ENCODE measurements around the gene CRYGD. TPM values are rescaled to one million over a fixed set of nuclear protein-coding genes. Genes with fewer than 3 reads are reported as not detected.
A peak's percentile ranks its signal among the peaks of the same experiment; 100 is the strongest.

The CRYGD gene
- total and polyA plus RNA-seq, 2 donors (not counting 1 experiment from before 2014, with no cell fraction given), result not detected

GRCh38 chr2:208098267-208098666 lies 26.1 kb downstream of the CRYGD start:
- H4K20me1 ChIP-seq (ENCODE audit: control insufficient read depth, extremely low read depth, insufficient read depth, low read length), result no peaks in the 10 kb centered on the region
- H3K79me2 ChIP-seq (ENCODE audit: control insufficient read depth, insufficient read depth, low read length), result no peaks in the 10 kb centered on the region
- no peak overlapping the region for H3K27ac ChIP-seq (ENCODE audit: insufficient read depth, low read length)
- no peak overlapping the region for H3K9ac ChIP-seq (ENCODE audit: insufficient read depth, low read length)
- no peak overlapping the region for H3K4me2 ChIP-seq (ENCODE audit: extremely low read depth, insufficient read depth, low read length)
- no peaks in the 10 kb centered on the region for H3K9me3 ChIP-seq (ENCODE audit: control insufficient read depth, insufficient read depth, low read depth, low read length)
- no peak overlapping the region for H2AFZ ChIP-seq (ENCODE audit: low read length)
- H3K36me3 ChIP-seq (ENCODE audit: control insufficient read depth, insufficient read depth, low read length), result no peaks in the 10 kb centered on the region
- no peak overlapping the region for H3K4me3 ChIP-seq (replicated peaks in 1 of 4; ENCODE audit: control extremely low read depth in 1 of 4, insufficient read depth in 1 of 4, low read depth in 3 of 4, low read length in 4 of 4)
- no peaks in the 10 kb centered on the region for H3K27me3 ChIP-seq (ENCODE audit: control insufficient read depth, insufficient read depth, low read length)
- DNase-seq (ENCODE audit: low read depth in 2 of 2), result no peak
- TF ChIP-seq EZH2 (IDR thresholded peaks at IDR 0.05; ENCODE audit: low read length, missing control alignments), result no peak
- TF ChIP-seq CTCF (conservative IDR thresholded peaks at IDR 0.05 in 1 of 2, IDR thresholded peaks at IDR 0.05 in 1 of 2; ENCODE audit: low read depth in 1 of 2, low read length in 2 of 2), result no peak
- no peaks in the 10 kb centered on the region for H3K4me1 ChIP-seq (ENCODE audit: control insufficient read depth, extremely low read depth, insufficient read depth, low read length)

GRCh38 chr2:208097801-208098200 lies 26.5 kb downstream of the CRYGD start:
- H3K79me2 ChIP-seq (ENCODE audit: control insufficient read depth, insufficient read depth, low read length), result no peaks in the 10 kb centered on the region
- H3K36me3 ChIP-seq (ENCODE audit: control insufficient read depth, insufficient read depth, low read length), result no peaks in the 10 kb centered on the region
- peak in 1 of 2 donors; percentile 50 for DNase-seq (ENCODE audit: low read depth in 2 of 2)
- no peak overlapping the region for H2AFZ ChIP-seq (ENCODE audit: low read length)
- H4K20me1 ChIP-seq (ENCODE audit: control insufficient read depth, extremely low read depth, insufficient read depth, low read length), result no peaks in the 10 kb centered on the region
- H3K4me3 ChIP-seq (replicated peaks in 1 of 4; ENCODE audit: control extremely low read depth in 1 of 4, insufficient read depth in 1 of 4, low read depth in 3 of 4, low read length in 4 of 4), result no peak overlapping the region
- H3K27ac ChIP-seq (ENCODE audit: insufficient read depth, low read length), result no peak overlapping the region
- no peaks in the 10 kb centered on the region for H3K4me1 ChIP-seq (ENCODE audit: control insufficient read depth, extremely low read depth, insufficient read depth, low read length)
- no peak overlapping the region for H3K9ac ChIP-seq (ENCODE audit: insufficient read depth, low read length)
- TF ChIP-seq CTCF (conservative IDR thresholded peaks at IDR 0.05 in 1 of 2, IDR thresholded peaks at IDR 0.05 in 1 of 2; ENCODE audit: low read depth in 1 of 2, low read length in 2 of 2) (no peak), EZH2 (IDR thresholded peaks at IDR 0.05; ENCODE audit: low read length, missing control alignments) (no peak)
- H3K27me3 ChIP-seq (ENCODE audit: control insufficient read depth, insufficient read depth, low read length), result no peaks in the 10 kb centered on the region
- no peaks in the 10 kb centered on the region for H3K9me3 ChIP-seq (ENCODE audit: control insufficient read depth, insufficient read depth, low read depth, low read length)
- no peak overlapping the region for H3K4me2 ChIP-seq (ENCODE audit: extremely low read depth, insufficient read depth, low read length)

- H3K27me3 ChIP-seq (ENCODE audit: control insufficient read depth, insufficient read depth, low read length), result no peaks in the 10 kb centered on the region
- DNase-seq (ENCODE audit: low read depth in 2 of 2), result peak in 1 of 2 donors; percentile 2
- no peaks in the 10 kb centered on the region for H3K4me1 ChIP-seq (ENCODE audit: control insufficient read depth, extremely low read depth, insufficient read depth, low read length)
- no peak overlapping the region for H2AFZ ChIP-seq (ENCODE audit: low read length)
- no peaks in the 10 kb centered on the region for H3K79me2 ChIP-seq (ENCODE audit: control insufficient read depth, insufficient read depth, low read length)
- H3K4me3 ChIP-seq (replicated peaks in 1 of 4; ENCODE audit: control extremely low read depth in 1 of 4, insufficient read depth in 1 of 4, low read depth in 3 of 4, low read length in 4 of 4), result no peak overlapping the region
- no peak overlapping the region for H3K9ac ChIP-seq (ENCODE audit: insufficient read depth, low read length)
- no peak overlapping the region for H3K27ac ChIP-seq (ENCODE audit: insufficient read depth, low read length)
- TF ChIP-seq EZH2 (IDR thresholded peaks at IDR 0.05; ENCODE audit: low read length, missing control alignments) (no peak), CTCF (conservative IDR thresholded peaks at IDR 0.05 in 1 of 2, IDR thresholded peaks at IDR 0.05 in 1 of 2; ENCODE audit: low read depth in 1 of 2, low read length in 2 of 2) (no peak)
- no peak overlapping the region for H3K4me2 ChIP-seq (ENCODE audit: extremely low read depth, insufficient read depth, low read length)
- no peaks in the 10 kb centered on the region for H4K20me1 ChIP-seq (ENCODE audit: control insufficient read depth, extremely low read depth, insufficient read depth, low read length)
- H3K36me3 ChIP-seq (ENCODE audit: control insufficient read depth, insufficient read depth, low read length), result no peaks in the 10 kb centered on the region
- no peaks in the 10 kb centered on the region for H3K9me3 ChIP-seq (ENCODE audit: control insufficient read depth, insufficient read depth, low read depth, low read length)
Measured at GRCh38 chr2:208097313-208097712, 27.0 kb downstream of the CRYGD start.

Measured in fibroblast of lung (primary cell).